GM12878 (cell line): ENCODE data around the gene CDC42BPA. TPM values are rescaled to one million over a fixed set of nuclear protein-coding genes. Genes with fewer than 3 reads are reported as not detected.

Source experiments
- ATAC-seq: fragments of 200-7000 bp; cut with Tn5 transposase; 3 replicates; pipeline ENCODE4 v1.9.1; 2020; ENCODE audit warnings: mild to moderate bottlenecking, moderate library complexity
- BruUV-seq: library from RNA; stranded (reverse); fragments of 400-500 nt; replicated peaks from 2 replicates; lab custom pipeline; 2021; lab: Mats Ljungman, UMichigan
- CTCF ChIA-PET: fragments of 300-600 bp; sonication (Branson Sonifier 250); formaldehyde crosslinking; extraction: SDS; loops from one replicate; lab custom pipeline; 2021; ENCODE audit warnings: inconsistent platforms; lab: Yijun Ruan, JAX
- POLR2A ChIA-PET: fragments of 350-600 bp; formaldehyde crosslinking; extraction: SDS; loops from one replicate; lab custom pipeline; 2021; ENCODE audit warnings: inconsistent platforms; lab: Charles Lee
- RAD21 ChIA-PET: fragments of 300-600 bp; sonication (Branson Sonifier 250); formaldehyde crosslinking; loops from one replicate; lab custom pipeline; 2023; ENCODE audit warnings: antibody characterized with exemption; ENCODE audit not compliant: unreplicated experiment; lab: Charles Lee
- SMC1A ChIA-PET: fragments of 300-600 bp; sonication (Branson Sonifier 250); formaldehyde crosslinking; loops from one replicate; lab custom pipeline; 2023; ENCODE audit not compliant: unreplicated experiment, uncharacterized antibody; lab: Charles Lee
- DNase-seq: peaks from one replicate; pipeline ENCODE4 v3.0.0-alpha.2; 2011; ENCODE audit warnings: low read depth, low spot score
- FAIRE-seq: peaks from 3 replicates; lab custom pipeline; 2011; peaks lifted over from hg19 to GRCh38; lab: Jason Lieb, UNC
- H2AFZ ChIP-seq: 2 replicates; pipeline ENCODE4 v1.6.0; 2011; ENCODE audit warnings: low read depth, low read length, control low read depth; ENCODE audit not compliant: control insufficient read depth
- H3K27ac ChIP-seq: 2 replicates; pipeline ENCODE4 v1.5.1; 2011; ENCODE audit warnings: control low read depth; ENCODE audit not compliant: control insufficient read depth, insufficient read depth
- H3K27me3 ChIP-seq, 2 experiments: replicated peaks in 1 of 2; 2 replicates each; pipeline versions ENCODE4 v1.6.0 to v1.6.1; 2011; ENCODE audit warnings: low read length in 1 of 2; ENCODE audit not compliant: control insufficient read depth in 2 of 2, insufficient read depth in 2 of 2
- H3K36me3 ChIP-seq, 2 experiments: 2 replicates each; pipeline ENCODE4 v1.5.1; 2011; ENCODE audit warnings: low read length in 1 of 2; ENCODE audit not compliant: control insufficient read depth in 2 of 2, insufficient read depth in 2 of 2
- H3K4me1 ChIP-seq: 2 replicates; pipeline ENCODE4 v1.6.1; 2011; ENCODE audit warnings: mild to moderate bottlenecking, low read length, moderate library complexity, mixed read lengths; ENCODE audit not compliant: control insufficient read depth, insufficient read depth
- H3K4me2 ChIP-seq: 2 replicates; pipeline ENCODE4 v1.6.0; 2011; ENCODE audit warnings: control low read depth; ENCODE audit not compliant: control insufficient read depth, insufficient read depth
- H3K4me3 ChIP-seq: fragments of 200-600 bp; sonication (generic); 2 replicates; pipeline ENCODE4 v1.5.1; 2016
- H3K79me2 ChIP-seq: 2 replicates; pipeline ENCODE4 v1.6.0; 2011; ENCODE audit warnings: low read length; ENCODE audit not compliant: control insufficient read depth, insufficient read depth
- H3K9ac ChIP-seq: 2 replicates; pipeline ENCODE4 v1.8.0; 2011; ENCODE audit warnings: low read length, control low read depth, mixed read lengths; ENCODE audit not compliant: control insufficient read depth, insufficient read depth
- H3K9me3 ChIP-seq: replicated peaks from 3 replicates; pipeline ENCODE4 v1.5.1; 2011; ENCODE audit warnings: mild to moderate bottlenecking, low read length; ENCODE audit not compliant: control insufficient read depth, insufficient read depth
- H4K20me1 ChIP-seq: 2 replicates; pipeline ENCODE4 v1.6.0; 2011; ENCODE audit not compliant: control insufficient read depth, insufficient read depth
- CREB1 ChIP-seq: IDR thresholded peaks from 2 replicates; pipeline ENCODE4 v1.6.1; 2012; ENCODE audit warnings: low read depth, mild to moderate bottlenecking, inconsistent platforms
- DPF2 ChIP-seq: fragments of 450-650 bp; IDR thresholded peaks from 2 replicates; pipeline ENCODE4 v1.6.1; 2017; ENCODE audit warnings: mild to moderate bottlenecking
- FOXK2 ChIP-seq: fragments of 450-650 bp; IDR thresholded peaks from 2 replicates; pipeline ENCODE4 v1.6.1; 2017; ENCODE audit warnings: mild to moderate bottlenecking, moderate library complexity
- GATAD2B ChIP-seq: fragments of 450-650 bp; conservative IDR thresholded peaks from 2 replicates; pipeline ENCODE4 v1.6.1; 2017; ENCODE audit warnings: low read depth, mild to moderate bottlenecking, moderate library complexity
- KLF5 ChIP-seq: fragments of 450-650 bp; IDR thresholded peaks from 2 replicates; pipeline ENCODE4 v1.6.1; 2014; ENCODE audit warnings: mild to moderate bottlenecking; ENCODE audit not compliant: partially characterized antibody
- NFXL1 ChIP-seq: fragments of 450-650 bp; IDR thresholded peaks from 2 replicates; pipeline ENCODE4 v1.6.1; 2017; ENCODE audit warnings: antibody characterized with exemption, mild to moderate bottlenecking, borderline replicate concordance
- NR2C1 ChIP-seq: fragments of 450-650 bp; IDR thresholded peaks from 2 replicates; pipeline ENCODE4 v1.6.1; 2017; ENCODE audit warnings: antibody characterized with exemption, mild to moderate bottlenecking, moderate library complexity
- POLR2AphosphoS2 ChIP-seq: IDR thresholded peaks from 2 replicates; pipeline ENCODE4 v1.6.1; 2011; ENCODE audit warnings: low read depth, mild to moderate bottlenecking, low read length, improper control_type of control experiment, moderate library complexity
- POLR2AphosphoS5 ChIP-seq: IDR thresholded peaks from 2 replicates; pipeline ENCODE4 v1.6.1; 2011; ENCODE audit warnings: mild to moderate bottlenecking, low read length, inconsistent platforms
- RELB ChIP-seq: fragments of 450-650 bp; IDR thresholded peaks from 2 replicates; pipeline ENCODE4 v1.6.1; 2017; ENCODE audit warnings: low read depth, mild to moderate bottlenecking, moderate library complexity
- SKIL ChIP-seq: fragments of 450-650 bp; IDR thresholded peaks from 2 replicates; pipeline ENCODE4 v1.6.1; 2017; ENCODE audit warnings: mild to moderate bottlenecking, low read depth, inconsistent platforms; ENCODE audit not compliant: poor library complexity, severe bottlenecking
- WGBS: methylation state at CpG from one replicate; pipeline ENCODE4 v1.1.6; 2016; ENCODE audit warnings: low lambda C conversion rate; ENCODE audit not compliant: insufficient replicate concordance, insufficient coverage; ENCODE audit errors: missing lambda C conversion rate; 5-methylcytosine and 5-hydroxymethylcytosine counted together
- in situ Hi-C: fragments of 300-500 bp; cut with MboI; formaldehyde crosslinking; loops from 9 replicates; pipeline ENCODE4 v1.14.3; 2018; ENCODE audit warnings: mixed read lengths
- intact Hi-C: fragments of 100-400 bp; cut with micrococcal nuclease; formaldehyde crosslinking; loops from one replicate; pipeline ENCODE4 v1.14.2; 2022; ENCODE audit not compliant: unreplicated experiment
- polyA plus RNA-seq, 11 experiments: library from polyadenylated mRNA; depleted of rRNA in 4 of 11; unstranded in 6 of 11; stranded (reverse) in 5 of 11; fragments of >200 nt; fragmentation: Nextera tagmentation in 4 of 11; fragmentation: Illumina TruSeq in 1 of 11; extraction: Ambion mirVana in 4 of 11; extraction: Trizol in 1 of 11; gene quantifications; 1 replicate in 1 of 11; 2 replicates in 10 of 11; pipeline versions ENCODE4 v1.2.1 to v1.2.3, GENCODE V29; 2011 to 2016; ENCODE audit warnings: inconsistent platforms in 2 of 11, missing spikeins in 2 of 11, low read depth in 1 of 11
- total RNA-seq, 4 experiments: library from RNA; depleted of rRNA in 3 of 4; stranded (reverse); fragments of >200 nt in 3 of 4; fragmentation: Illumina TruSeq in 1 of 4; extraction: Trizol in 1 of 4; gene quantifications; 2 replicates each; pipeline versions ENCODE4 v1.2.1 to v1.2.3, GENCODE V29; 2013 to 2021

Gene CDC42BPA
- total and polyA plus RNA-seq, 10 of the 15 experiments (the other 5 are each of a cell fraction or from before 2014, with no cell fraction given) = 0.02 to 0.52 (median 0.10) TPM

GRCh38 chr1:227362039-227362438, 43.7 kb upstream of the CDC42BPA start:
- H3K27ac ChIP-seq = no peak overlapping the region
- no peaks in the 10 kb centered on the region for H3K27me3 ChIP-seq
- no peaks in the 10 kb centered on the region for H3K9me3 ChIP-seq
- H4K20me1 ChIP-seq = no peaks in the 10 kb centered on the region
- in situ Hi-C loops (no loop called here), intact Hi-C loops (no loop called here)
- no peak for TF ChIP-seq DPF2
- no peak for TF ChIP-seq GATAD2B
- TF ChIP-seq KLF5 = no peak
- no peak for TF ChIP-seq SKIL
- TF ChIP-seq POLR2AphosphoS5 = no peak
- no peak for TF ChIP-seq CREB1
- no peak for TF ChIP-seq NFXL1
- TF ChIP-seq NR2C1 = no peak
- TF ChIP-seq FOXK2 = no peak
- TF ChIP-seq POLR2AphosphoS2 = no peak
- no peak for TF ChIP-seq RELB
- ATAC-seq = no peak
- WGBS = 0% methylated on average over 1 of the region's 1 CpG
- ChIA-PET CTCF (no interaction called here), SMC1A (no interaction called here), RAD21 (no interaction called here), POLR2A (no interaction called here)
- H3K4me2 ChIP-seq = no peak overlapping the region
- H2AFZ ChIP-seq = no peak overlapping the region
- no peak for FAIRE-seq
- H3K79me2 ChIP-seq = no peaks in the 10 kb centered on the region
- no peak for DNase-seq
- H3K4me1 ChIP-seq = no peaks in the 10 kb centered on the region
- no peaks in the 10 kb centered on the region for H3K36me3 ChIP-seq
- no peak overlapping the region for H3K9ac ChIP-seq
- no TSS peak for BruUV-seq
- H3K4me3 ChIP-seq = no peak overlapping the region
